AG10803 (cell line): ENCODE measurements around the gene CYP4F3.
"Not testable (repeated sequence)": the region's sequence is repeated elsewhere in the genome, so short reads cannot be mapped to it uniquely, and the experiment has no call there.

Source experiments
- DNase-seq: peaks from one replicate; pipeline ENCODE4 v3.0.0; 2010; ENCODE audit warnings: low read depth
- H3K4me3 ChIP-seq: 2 replicates; pipeline ENCODE4 v1.5.1; 2011; ENCODE audit warnings: mild to moderate bottlenecking, low read length, control low read depth
- CTCF ChIP-seq: conservative IDR thresholded peaks from 2 replicates; pipeline ENCODE4 v1.5.1; 2011; ENCODE audit warnings: mild to moderate bottlenecking, low read length, control low read depth, inconsistent platforms

Gene CYP4F3

DNA sequence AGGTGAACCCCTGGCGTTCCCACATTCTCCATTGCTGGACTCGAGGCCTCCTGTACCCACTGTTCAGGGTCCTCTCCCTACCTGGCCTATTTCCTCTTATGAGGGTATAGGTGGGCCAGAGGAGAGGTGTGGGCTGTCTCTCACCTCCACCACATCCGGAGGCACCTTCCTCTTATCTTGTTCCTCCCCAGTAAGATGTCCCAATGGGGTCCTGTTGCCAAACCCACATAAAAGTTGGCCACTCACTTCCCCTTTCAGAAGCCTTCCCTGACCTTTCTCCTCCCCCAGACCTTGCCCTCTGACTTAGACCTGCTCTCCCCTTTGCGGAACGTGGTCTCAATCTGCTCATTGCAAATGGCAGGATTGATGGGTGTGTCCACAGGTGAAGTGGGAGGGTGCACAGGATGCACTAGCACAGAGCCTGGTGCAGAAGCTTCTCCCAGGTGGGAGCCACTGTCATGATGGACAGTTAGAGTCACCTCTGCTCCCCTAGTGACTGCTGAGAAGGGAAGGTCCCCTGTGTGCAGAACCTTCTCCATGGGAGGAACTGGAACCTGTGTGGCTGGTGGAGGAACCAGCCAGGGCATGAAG, 1.3 kb downstream of the CYP4F3 start:
- no peak for TF ChIP-seq CTCF
- no peak for DNase-seq
- H3K4me3 ChIP-seq: no peak overlapping the region

- DNase-seq: no peak
These were observed 2.1 kb downstream of the CYP4F3 start for GRCh38 chr19:15642807-15643206.

DNA sequence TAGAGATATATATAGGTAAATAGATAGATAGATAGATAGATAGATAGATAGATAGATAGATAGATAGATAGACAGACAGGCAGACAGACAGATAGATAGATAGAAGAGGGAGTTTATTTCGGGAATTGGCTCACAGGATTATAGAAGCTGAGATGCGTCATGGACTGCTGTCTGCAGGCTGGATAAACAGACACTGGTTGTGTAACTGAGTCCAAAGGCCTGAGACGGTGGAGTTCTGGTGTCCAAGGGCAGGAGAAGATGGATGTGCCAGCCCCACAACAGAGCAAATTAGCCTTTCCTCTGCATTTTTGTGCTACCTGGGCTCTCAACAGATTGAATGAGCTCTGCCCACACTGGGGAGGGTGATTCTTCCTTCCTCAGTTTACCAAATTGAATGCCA, 2.7 kb downstream of the CYP4F3 start:
- H3K4me3 ChIP-seq: no peak overlapping the region

More at GRCh38 chr19:15642807-15643206, 2.1 kb downstream of the CYP4F3 start:
- no peak overlapping the region for H3K4me3 ChIP-seq
- no peak for TF ChIP-seq CTCF

GRCh38 chr19:15644066-15644741, 3.5 kb downstream of the CYP4F3 start:
- TF ChIP-seq CTCF: no peak
- no peak for DNase-seq
- no peak overlapping the region for H3K4me3 ChIP-seq

More for the DNA sequence above, 2.7 kb downstream of the CYP4F3 start:
- no peak for DNase-seq
- TF ChIP-seq CTCF: no peak

DNA sequence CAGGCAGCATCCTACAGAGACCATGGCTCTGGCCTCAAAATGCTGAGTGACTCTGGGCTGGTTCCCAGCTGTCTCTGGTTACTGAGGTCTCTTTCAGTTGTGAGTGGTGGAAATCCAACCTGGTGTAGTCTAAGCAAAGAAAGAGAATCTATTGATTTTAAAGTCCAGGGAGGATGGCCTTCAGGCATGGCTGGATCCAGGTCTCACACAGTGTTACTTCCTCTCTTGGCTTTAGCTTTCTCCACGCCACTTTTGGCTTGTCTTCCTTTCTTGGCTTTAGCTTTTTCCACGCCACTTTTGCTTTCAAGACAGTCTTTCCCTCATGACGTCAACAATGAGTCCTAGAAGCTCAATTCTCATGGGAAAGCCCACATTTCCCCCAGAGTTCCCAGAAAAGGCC, 4.1 kb downstream of the CYP4F3 start:
- no peak for TF ChIP-seq CTCF
- H3K4me3 ChIP-seq: no peak overlapping the region
- no peak for DNase-seq

DNA sequence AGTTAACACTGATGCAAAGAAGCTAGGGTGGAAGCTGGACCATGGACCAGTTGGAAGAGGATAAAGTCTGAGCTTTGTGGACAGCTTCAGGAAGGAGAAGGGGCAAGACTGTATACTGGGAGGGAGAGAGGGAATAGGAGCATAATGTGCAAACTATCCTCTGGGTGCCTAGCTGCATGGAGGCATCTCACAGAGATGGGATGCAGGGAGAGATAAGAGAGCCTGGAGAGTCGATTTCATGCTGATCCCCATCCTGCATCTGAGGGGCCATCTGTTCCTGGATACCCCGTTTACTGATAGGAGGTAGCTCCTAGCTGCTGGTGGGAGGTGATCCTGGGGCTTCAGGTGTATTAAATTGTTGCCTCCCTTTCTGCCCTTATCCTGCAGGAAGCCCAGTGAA, 8.8 kb downstream of the CYP4F3 start:
- TF ChIP-seq CTCF: no peak
- DNase-seq: no peak
- no peak overlapping the region for H3K4me3 ChIP-seq

GRCh38 chr19:15650123-15650522, 9.4 kb downstream of the CYP4F3 start:
- not testable (repeated sequence) for DNase-seq, H3K4me3 ChIP-seq
